GM21619 (cell line): Measurements from ENCODE around the gene COX10.
"Not testable (repeated sequence)": the region's sequence is repeated elsewhere in the genome, so short reads cannot be mapped to it uniquely, and the experiment has no call there.

Source experiments
- ATAC-seq: cut with Tn5 transposase; IDR thresholded peaks from one replicate; pipeline ENCODE4 v1.9.1; 2021; ENCODE audit not compliant: unreplicated experiment

COX10 gene

GRCh38 chr17:14118951-14119350 is 49.6 kb downstream of the COX10 start:
- peak; percentile 71 for ATAC-seq

GRCh38 chr17:14119546-14119945 is 50.2 kb downstream of the COX10 start:
- ATAC-seq: no peak

- ATAC-seq: no peak
Measured at GRCh38 chr17:14121952-14122351, 52.6 kb downstream of the COX10 start.

- no peak for ATAC-seq
Measured at GRCh38 chr17:14123619-14124278, 54.4 kb downstream of the COX10 start.

- ATAC-seq: no peak
Measured at GRCh38 chr17:14124854-14125253, 55.5 kb downstream of the COX10 start.

- ATAC-seq: no peak
Measured at GRCh38 chr17:14125518-14126137, 56.3 kb downstream of the COX10 start.

- ATAC-seq: no peak
Measured at GRCh38 chr17:14133104-14133503, 63.8 kb downstream of the COX10 start.

GRCh38 chr17:14134456-14134855 is 65.2 kb downstream of the COX10 start:
- no peak for ATAC-seq

- no peak for ATAC-seq
Measured at GRCh38 chr17:14135906-14136590, 66.7 kb downstream of the COX10 start.

GRCh38 chr17:14138649-14139048 is 69.3 kb downstream of the COX10 start:
- ATAC-seq: no peak

- no peak for ATAC-seq
Measured at GRCh38 chr17:14143688-14144087, 74.4 kb downstream of the COX10 start.

GRCh38 chr17:14144508-14144907 is 75.2 kb downstream of the COX10 start:
- no peak for ATAC-seq

- ATAC-seq: no peak
Measured at GRCh38 chr17:14149751-14150150, 80.4 kb downstream of the COX10 start.

GRCh38 chr17:14150619-14151018 is 81.3 kb downstream of the COX10 start:
- no peak for ATAC-seq

GRCh38 chr17:14152721-14153120 is 83.4 kb downstream of the COX10 start:
- ATAC-seq: no peak

- no peak for ATAC-seq
Measured at GRCh38 chr17:14153374-14153773, 84.1 kb downstream of the COX10 start.

- ATAC-seq: no peak
Measured at GRCh38 chr17:14156689-14157088, 87.4 kb downstream of the COX10 start.

- no peak for ATAC-seq
Measured at GRCh38 chr17:14157822-14158221, 88.5 kb downstream of the COX10 start.

GRCh38 chr17:14158707-14159106 is 89.4 kb downstream of the COX10 start:
- no peak for ATAC-seq

- ATAC-seq: no peak
Measured at GRCh38 chr17:14161419-14161818, 92.1 kb downstream of the COX10 start.

GRCh38 chr17:14165616-14166015 is 96.3 kb downstream of the COX10 start:
- no peak for ATAC-seq

- ATAC-seq: not testable (repeated sequence)
Measured at GRCh38 chr17:14167831-14168230, 98.5 kb downstream of the COX10 start.
